Epithelial cell of esophagus (primary cell): ENCODE measurements around the gene SLC66A2.

Experiments
- DNase-seq: peaks from one replicate; pipeline ENCODE4 v3.0.0; 2010; ENCODE audit warnings: low read depth
- H3K4me3 ChIP-seq: 2 replicates; pipeline ENCODE4 v1.5.1; 2011; ENCODE audit warnings: mild to moderate bottlenecking, low read length, control low read depth
- TF ChIP-seq, protein P1 (sequence below): IDR thresholded peaks from 2 replicates; pipeline ENCODE4 v1.5.1; 2011; ENCODE audit warnings: low read depth, mild to moderate bottlenecking, low read length, control low read depth, inconsistent platforms; ENCODE audit not compliant: insufficient read depth; ENCODE audit errors: missing control alignments

SLC66A2 gene

GRCh38 chr18:79941473-79942119, 9.9 kb downstream of the SLC66A2 start:
- peak; percentile 41 for DNase-seq
- no peak overlapping the region for H3K4me3 ChIP-seq
- TF ChIP-seq, protein P1, sequence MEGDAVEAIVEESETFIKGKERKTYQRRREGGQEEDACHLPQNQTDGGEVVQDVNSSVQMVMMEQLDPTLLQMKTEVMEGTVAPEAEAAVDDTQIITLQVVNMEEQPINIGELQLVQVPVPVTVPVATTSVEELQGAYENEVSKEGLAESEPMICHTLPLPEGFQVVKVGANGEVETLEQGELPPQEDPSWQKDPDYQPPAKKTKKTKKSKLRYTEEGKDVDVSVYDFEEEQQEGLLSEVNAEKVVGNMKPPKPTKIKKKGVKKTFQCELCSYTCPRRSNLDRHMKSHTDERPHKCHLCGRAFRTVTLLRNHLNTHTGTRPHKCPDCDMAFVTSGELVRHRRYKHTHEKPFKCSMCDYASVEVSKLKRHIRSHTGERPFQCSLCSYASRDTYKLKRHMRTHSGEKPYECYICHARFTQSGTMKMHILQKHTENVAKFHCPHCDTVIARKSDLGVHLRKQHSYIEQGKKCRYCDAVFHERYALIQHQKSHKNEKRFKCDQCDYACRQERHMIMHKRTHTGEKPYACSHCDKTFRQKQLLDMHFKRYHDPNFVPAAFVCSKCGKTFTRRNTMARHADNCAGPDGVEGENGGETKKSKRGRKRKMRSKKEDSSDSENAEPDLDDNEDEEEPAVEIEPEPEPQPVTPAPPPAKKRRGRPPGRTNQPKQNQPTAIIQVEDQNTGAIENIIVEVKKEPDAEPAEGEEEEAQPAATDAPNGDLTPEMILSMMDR: no peak

DNA sequence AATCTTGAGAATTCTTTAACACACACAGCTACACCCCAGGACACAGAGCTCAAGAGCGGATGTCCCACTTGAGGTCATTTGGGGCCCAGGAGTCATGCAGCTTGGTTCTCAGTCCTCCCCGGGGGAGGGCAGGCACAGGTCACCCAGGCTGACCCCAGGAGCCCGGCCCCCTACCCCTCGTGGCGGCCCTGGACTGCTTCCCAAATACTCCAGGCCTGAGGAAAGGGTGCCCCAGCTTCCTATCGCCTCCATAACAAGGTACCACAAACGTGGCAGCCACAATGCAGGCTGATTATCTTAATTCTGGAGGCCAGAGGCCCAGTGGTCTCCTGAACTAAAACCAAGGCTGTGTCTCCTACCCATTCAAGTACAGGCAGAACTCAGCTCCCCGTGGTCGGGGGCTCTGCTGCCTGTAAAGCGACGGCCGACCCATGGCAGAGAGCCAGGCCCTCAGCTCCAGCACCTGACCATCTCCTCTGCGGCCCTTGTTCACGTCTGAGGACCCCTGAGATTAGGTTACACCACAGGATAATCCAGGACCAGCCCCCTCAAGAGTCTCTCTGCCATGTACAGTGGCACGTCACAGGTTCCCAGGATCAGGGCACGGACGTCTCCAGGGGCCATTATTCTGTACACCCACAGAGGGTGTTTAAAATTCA, 10.5 kb downstream of the SLC66A2 start:
- no peak overlapping the region for H3K4me3 ChIP-seq

GRCh38 chr18:79940126-79940813, 11.2 kb downstream of the SLC66A2 start:
- H3K4me3 ChIP-seq: no peak overlapping the region
- no peak for DNase-seq
- TF ChIP-seq, protein P1: no peak

More for the DNA sequence above, 10.5 kb downstream of the SLC66A2 start:
- DNase-seq: no peak
- TF ChIP-seq, protein P1: no peak

DNA sequence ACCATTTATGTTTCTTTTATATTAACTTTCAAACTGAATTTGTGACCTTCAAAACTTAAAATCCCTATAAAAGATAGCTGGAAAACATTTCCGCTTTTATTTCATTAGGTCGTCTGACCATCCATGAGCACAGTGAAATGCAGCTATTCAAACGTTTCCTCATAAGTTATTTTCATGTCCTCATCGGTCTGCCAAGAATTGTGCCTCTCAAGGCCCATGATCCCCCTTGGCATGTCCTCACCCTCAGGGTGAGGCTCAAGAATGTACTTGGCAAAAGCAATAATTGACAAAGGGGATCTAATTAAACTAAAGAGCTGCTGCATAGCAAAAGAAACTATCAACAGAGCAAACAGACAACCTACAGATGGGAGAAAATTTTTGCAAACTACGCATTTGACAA, 12.4 kb downstream of the SLC66A2 start:
- no peak for DNase-seq
- TF ChIP-seq, protein P1: no peak
- H3K4me3 ChIP-seq: no peak overlapping the region

DNA sequence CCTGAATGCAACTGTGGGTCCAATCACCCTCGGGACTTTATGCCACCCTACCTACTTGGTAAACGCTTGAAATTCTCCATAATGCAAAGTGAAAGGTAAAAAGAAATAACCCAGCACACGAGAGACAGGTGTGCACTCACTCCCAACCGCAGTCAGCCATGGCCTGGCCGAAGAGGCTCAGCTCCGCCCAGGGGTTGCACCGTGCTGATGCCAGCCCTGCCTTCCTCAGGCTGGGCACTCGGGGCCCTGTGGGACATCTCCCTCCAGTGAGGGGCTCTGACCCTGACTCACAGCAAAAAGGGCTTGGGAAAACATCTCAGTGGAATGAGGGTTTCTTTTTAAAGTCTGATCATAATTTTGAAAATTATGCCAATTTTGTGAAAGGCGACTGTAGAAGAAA, 13.3 kb downstream of the SLC66A2 start:
- no peak overlapping the region for H3K4me3 ChIP-seq
- DNase-seq: no peak
- TF ChIP-seq, protein P1: no peak

DNA sequence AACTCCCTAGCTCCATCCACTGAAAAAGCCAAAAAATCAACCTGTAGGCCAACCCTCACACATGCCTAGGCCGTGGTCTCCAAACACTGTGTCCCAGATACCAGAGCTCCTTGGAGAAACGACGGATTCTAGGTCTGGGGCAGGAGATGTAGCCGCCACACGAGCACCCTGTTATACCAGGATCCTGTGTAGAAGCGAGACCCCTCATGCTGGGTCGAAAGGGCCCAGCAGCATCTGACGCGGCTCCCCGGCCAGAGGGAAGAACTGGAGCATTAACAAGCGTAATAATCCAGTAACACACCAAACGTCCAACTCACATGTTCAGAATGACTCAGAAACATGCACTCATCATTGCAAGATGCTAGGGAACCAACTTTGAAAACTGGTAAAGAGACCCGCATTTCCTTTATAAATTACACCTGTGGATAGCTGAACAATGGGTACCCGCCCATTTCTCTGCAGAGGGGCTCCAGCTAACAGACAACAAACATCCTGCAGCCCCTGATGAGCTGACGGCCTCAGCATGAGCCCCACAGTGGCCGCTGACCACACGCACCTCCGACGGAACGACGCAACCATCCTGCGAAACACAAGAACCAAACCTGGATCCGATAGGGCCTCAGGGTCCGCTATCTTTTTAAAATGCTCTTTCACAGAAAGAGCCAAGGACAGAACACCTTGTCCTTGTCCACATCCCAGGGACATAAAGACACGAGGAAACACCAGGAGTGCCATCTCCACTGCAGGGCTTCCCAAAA, 14.2 kb downstream of the SLC66A2 start:
- H3K4me3 ChIP-seq: no peak overlapping the region
- no peak for DNase-seq
- TF ChIP-seq, protein P1: no peak
